HepG2 (cell line): ENCODE results near the gene PITHD1. TPM values are rescaled to one million over a fixed set of nuclear protein-coding genes. Genes with fewer than 3 reads are reported as not detected.
A peak's percentile ranks its signal among the peaks of the same experiment; 100 is the strongest.

ENCODE experiments used
- BCL3 ChIP-seq: sonication (generic); formaldehyde crosslinking; IDR thresholded peaks from 2 replicates; pipeline ENCODE4 v1.5.1; 2020; ENCODE audit warnings: mild to moderate bottlenecking, missing genetic modification reagents, moderate library complexity
- FOXP1 ChIP-seq, 2 experiments: fragments of 450-650 bp in 1 of 2; IDR thresholded peaks; 2 replicates each; pipeline ENCODE4 v1.6.1; 2017 to 2018; ENCODE audit warnings: antibody characterized with exemption in 1 of 2
- NFIC ChIP-seq: IDR thresholded peaks from 2 replicates; pipeline ENCODE4 v1.6.1; 2012; ENCODE audit warnings: mild to moderate bottlenecking, low read length, inconsistent platforms
- PHF5A ChIP-seq: IDR thresholded peaks from one replicate; pipeline ENCODE4 v1.6.1; 2018; ENCODE audit warnings: low read depth, missing genetic modification reagents; ENCODE audit not compliant: unreplicated experiment
- PHF8 ChIP-seq: sonication (generic); formaldehyde crosslinking; IDR thresholded peaks from 2 replicates; pipeline ENCODE4 v1.5.0; 2020; ENCODE audit warnings: missing genetic modification reagents
- RBM22 ChIP-seq: fragments of 200-400 bp; formaldehyde crosslinking; optimal IDR thresholded peaks from 2 replicates; pipeline ENCODE3; 2017; ENCODE audit warnings: mild to moderate bottlenecking, low read length, moderate library complexity
- RNF2 ChIP-seq: fragments of 450-650 bp; conservative IDR thresholded peaks from 2 replicates; pipeline ENCODE4 v1.6.1; 2016; ENCODE audit warnings: low read depth
- SMAD3 ChIP-seq: sonication (generic); formaldehyde crosslinking; IDR thresholded peaks from 2 replicates; pipeline ENCODE4 v1.4.0; 2020; ENCODE audit warnings: missing genetic modification reagents
- THAP9 ChIP-seq: sonication (generic); formaldehyde crosslinking; IDR thresholded peaks from 2 replicates; pipeline ENCODE4; 2020; ENCODE audit warnings: missing genetic modification reagents, mild to moderate bottlenecking, borderline replicate concordance
- ZNF30 ChIP-seq: sonication (generic); formaldehyde crosslinking; IDR thresholded peaks from 2 replicates; pipeline ENCODE4 v1.5.0; 2020; ENCODE audit warnings: mild to moderate bottlenecking, missing genetic modification reagents
- ZNF318 ChIP-seq: sonication (generic); formaldehyde crosslinking; IDR thresholded peaks from 2 replicates; pipeline ENCODE4 v1.4.0; 2020; ENCODE audit warnings: mild to moderate bottlenecking, missing genetic modification reagents
- ZNF333 ChIP-seq: sonication (generic); formaldehyde crosslinking; IDR thresholded peaks from 2 replicates; pipeline ENCODE4 v1.4.0; 2020; ENCODE audit warnings: mild to moderate bottlenecking, missing genetic modification reagents, borderline replicate concordance
- ZNF446 ChIP-seq: sonication (generic); formaldehyde crosslinking; IDR thresholded peaks from 2 replicates; pipeline ENCODE4 v1.5.0; 2020; ENCODE audit warnings: mild to moderate bottlenecking, missing genetic modification reagents
- ZSCAN20 ChIP-seq: sonication (generic); formaldehyde crosslinking; IDR thresholded peaks from 2 replicates; pipeline ENCODE4 v1.4.0; 2020; ENCODE audit warnings: missing genetic modification reagents, mild to moderate bottlenecking, borderline replicate concordance
- polyA plus RNA-seq, 8 experiments: library from polyadenylated mRNA; depleted of rRNA in 3 of 8; stranded (reverse) in 7 of 8; unstranded in 1 of 8; fragments of >200 nt; fragmentation: Illumina TruSeq in 4 of 8; extraction: Trizol in 4 of 8; gene quantifications; 2 replicates each; pipeline versions ENCODE4 v1.2.1 to v1.2.3, GENCODE V29; 2011 to 2016; ENCODE audit warnings: low read depth in 4 of 8, missing spikeins in 1 of 8, mixed read lengths in 1 of 8; ENCODE audit not compliant: insufficient read depth in 1 of 8
- total RNA-seq, 5 experiments: library from RNA; depleted of rRNA; stranded (reverse); fragments of >200 nt; fragmentation: Illumina TruSeq; extraction: Trizol; gene quantifications; 2 replicates each; pipeline ENCODE4 v1.2.3, GENCODE V29; 2016; ENCODE audit warnings: low read depth in 1 of 5

The PITHD1 gene
- total and polyA plus RNA-seq, 2 of the 13 experiments (the other 11 are each of a cell fraction or from before 2014, with no cell fraction given), result 28.0 to 37.3 TPM

GRCh38 chr1:23825076-23825761 is 47.0 kb downstream of the PITHD1 start, which contains the start of gene HMGCL (continued):
- TF ChIP-seq RBM22, result no peak
- TF ChIP-seq ZNF30 (CRISPR knock-in tag), result 0 out of 2 replicates have a peak, but pooled peaks have one; percentile 20
- no peak for TF ChIP-seq RNF2
- TF ChIP-seq ZNF318 (CRISPR knock-in tag), result peak; percentile 90; the same call in 1 of the 2 replicates
- no peak for TF ChIP-seq FOXP1 (IDR thresholded peaks at IDR 0.05)
- no peak for TF ChIP-seq FOXP1 (CRISPR knock-in tag; IDR thresholded peaks at IDR 0.05)
- TF ChIP-seq NFIC, result no peak; the same call in 1 of the 2 replicates
- peak; percentile 89; the same call in 1 of the 2 replicates for TF ChIP-seq ZSCAN20 (CRISPR knock-in tag)
- peak; percentile 65; the same call in 1 of the 2 replicates for TF ChIP-seq BCL3 (CRISPR knock-in tag)
- TF ChIP-seq SMAD3, result peak; percentile 76; the same call in 1 of the 2 replicates
- no peak for TF ChIP-seq ZNF446
- TF ChIP-seq PHF8 (CRISPR knock-in tag), result peak; percentile 91
- TF ChIP-seq ZNF333 (CRISPR knock-in tag), result no peak
- peak; percentile 84; the same call in 1 of the 2 replicates for TF ChIP-seq THAP9 (CRISPR knock-in tag)
- TF ChIP-seq PHF5A (CRISPR knock-in tag), result peak; percentile 47
